A549 (cell line): Measurements from ENCODE around the gene CELSR1. TPM values are rescaled to one million over a fixed set of nuclear protein-coding genes. Genes with fewer than 3 reads are reported as not detected.

ENCODE experiments used
- ATAC-seq, 2 experiments: fragments of 200-7000 bp in 1 of 2; fragments of >200 bp in 1 of 2; cut with Nextera tagmentation in 1 of 2; cut with Tn5 transposase in 1 of 2; 3 replicates each; pipeline versions ENCODE4 v1.8.0 to v1.9.1; 2018 to 2020; ENCODE audit warnings: mild to moderate bottlenecking in 1 of 2, moderate library complexity in 1 of 2
- CTCF ChIA-PET: fragments of 300-600 bp; sonication (Branson Sonifier 250); formaldehyde crosslinking; extraction: SDS; loops from one replicate; lab custom pipeline; 2021; ENCODE audit warnings: antibody characterized with exemption, inconsistent platforms; lab: Yijun Ruan, JAX
- POLR2A ChIA-PET: fragments of 350-600 bp; formaldehyde crosslinking; extraction: SDS; loops from one replicate; lab custom pipeline; 2021; ENCODE audit warnings: antibody characterized with exemption, inconsistent platforms; lab: Yijun Ruan, JAX
- DNase-seq, 2 experiments: peaks; one replicate each; pipeline versions ENCODE4 v3.0.0 to v3.0.0-alpha.2; 2011 to 2016; ENCODE audit warnings: low read depth in 1 of 2, low spot score in 1 of 2
- FAIRE-seq: peaks from 2 replicates; lab custom pipeline; 2011; peaks lifted over from hg19 to GRCh38; lab: Jason Lieb, UNC
- H3K27ac ChIP-seq, 2 experiments: fragments of >200 bp; sonication (Bioruptor Twin); formaldehyde crosslinking; 3 replicates each; pipeline ENCODE4 v1.5.1; 2016 to 2017
- H3K4me1 ChIP-seq: fragments of >200 bp; sonication (Bioruptor Twin); formaldehyde crosslinking; 3 replicates; pipeline ENCODE4 v1.6.1; 2016
- H3K4me2 ChIP-seq: fragments of >200 bp; sonication (Bioruptor Twin); formaldehyde crosslinking; 3 replicates; pipeline ENCODE4 v1.6.1; 2016
- H3K4me3 ChIP-seq: fragments of >200 bp; sonication (Bioruptor Twin); formaldehyde crosslinking; 3 replicates; pipeline ENCODE4 v1.5.1; 2016
- H3K9me3 ChIP-seq: fragments of >200 bp; sonication (Bioruptor Twin); formaldehyde crosslinking; 3 replicates; pipeline ENCODE4 v1.6.1; 2016
- CBX2 ChIP-seq: fragments of 200-600 bp; sonication (generic); IDR thresholded peaks from 2 replicates; pipeline ENCODE4 v1.6.1; 2016; ENCODE audit warnings: low read depth, mild to moderate bottlenecking, borderline replicate concordance
- CBX8 ChIP-seq: fragments of 200-600 bp; sonication (generic); IDR thresholded peaks from 2 replicates; pipeline ENCODE4 v1.6.1; 2016
- E2F6 ChIP-seq: IDR thresholded peaks from 2 replicates; pipeline ENCODE4 v1.6.1; 2012; ENCODE audit warnings: low read depth, borderline replicate concordance
- ELK1 ChIP-seq: fragments of 150-350 bp; IDR thresholded peaks from 2 replicates; pipeline ENCODE4 v1.6.1; 2014; ENCODE audit warnings: low read depth, mild to moderate bottlenecking, low read length
- FOSB ChIP-seq: fragments of 250-450 bp; sonication (Bioruptor Pico); IDR thresholded peaks from 2 replicates; pipeline ENCODE4 v1.5.0; 2020; ENCODE audit warnings: mild to moderate bottlenecking, moderate library complexity
- GATA3 ChIP-seq: IDR thresholded peaks from 2 replicates; pipeline ENCODE4 v1.6.1; 2012; ENCODE audit warnings: borderline replicate concordance
- HEYL ChIP-seq: fragments of 250-450 bp; sonication (Bioruptor Pico); IDR thresholded peaks from 2 replicates; pipeline ENCODE4 v1.8.0; 2021; ENCODE audit warnings: mild to moderate bottlenecking, moderate library complexity
- HOXB5 ChIP-seq: fragments of 250-450 bp; sonication (Bioruptor Pico); IDR thresholded peaks from 2 replicates; pipeline ENCODE4 v1.5.0; 2020; ENCODE audit warnings: mild to moderate bottlenecking, moderate library complexity
- JUN ChIP-seq, 2 experiments: fragments of >200 bp; sonication (Bioruptor Twin); formaldehyde crosslinking; IDR thresholded peaks; 2 replicates in 1 of 2; 3 replicates in 1 of 2; pipeline ENCODE4 v1.6.1; 2016 to 2017
- KDM5A ChIP-seq: fragments of 200-600 bp; sonication (generic); IDR thresholded peaks from 2 replicates; pipeline ENCODE4 v1.6.1; 2016; ENCODE audit warnings: antibody characterized with exemption, mild to moderate bottlenecking
- NR3C1 ChIP-seq: fragments of >200 bp; sonication (Bioruptor Twin); formaldehyde crosslinking; IDR thresholded peaks from 3 replicates; pipeline ENCODE4 v1.6.1; 2017
- REST ChIP-seq: fragments of 200-600 bp; sonication (generic); IDR thresholded peaks from 2 replicates; pipeline ENCODE4 v1.6.1; 2016; ENCODE audit warnings: antibody characterized with exemption, mild to moderate bottlenecking, moderate library complexity
- RFX5 ChIP-seq: fragments of 450-650 bp; IDR thresholded peaks from 2 replicates; pipeline ENCODE4 v1.7.1; 2014; ENCODE audit warnings: antibody characterized with exemption, mild to moderate bottlenecking, moderate library complexity
- SMC3 ChIP-seq: fragments of >200 bp; sonication (Bioruptor Twin); formaldehyde crosslinking; IDR thresholded peaks from 3 replicates; pipeline ENCODE4 v1.6.1; 2018; ENCODE audit warnings: inconsistent platforms
- ZSCAN20 ChIP-seq: fragments of 250-450 bp; sonication (Bioruptor Pico); IDR thresholded peaks from 2 replicates; pipeline ENCODE4 v1.8.0; 2022; ENCODE audit warnings: mild to moderate bottlenecking, moderate library complexity
- WGBS: methylation state at CpG from one replicate; pipeline ENCODE4 v1.1.6; 2017; ENCODE audit errors: missing lambda C conversion rate; 5-methylcytosine and 5-hydroxymethylcytosine counted together
- polyA plus RNA-seq, 4 experiments: library from polyadenylated mRNA; depleted of rRNA in 3 of 4; stranded (reverse); fragments of >200 nt; fragmentation: RNase III in 1 of 4; extraction: RNeasy Plus Mini Kit Qiagen cat#74134 plus additional on column Dnase treatment in 1 of 4; gene quantifications; 2 replicates in 3 of 4; 3 replicates in 1 of 4; pipeline ENCODE4 v1.2.3, GENCODE V29; 2011 to 2017
- TF ChIP-seq, protein P1 (sequence below): IDR thresholded peaks from 2 replicates; pipeline ENCODE4 v1.6.1; 2012
- TF ChIP-seq, protein P2 (sequence below): fragments of >200 bp; sonication (Bioruptor Twin); formaldehyde crosslinking; IDR thresholded peaks from 3 replicates; pipeline ENCODE4 v1.5.1; 2016
- TF ChIP-seq, protein P3 (sequence below): IDR thresholded peaks from 2 replicates; pipeline ENCODE4 v1.6.1; 2012

CELSR1 gene
- polyA plus RNA-seq, 2 of the 4 experiments (the other 2 are of a cell fraction), result 15.3 to 31.8 TPM

GRCh38 chr22:46538814-46539160 lies 1.4 kb upstream of the CELSR1 start:
- CTCF ChIA-PET, result interaction anchor here (1.4 to 12.0 kb wide), 5 partner anchors 37 to 184 kb away, joined by 3 to 184 read pairs (median 5); no protein-coding TSS in a partner anchor
- H3K27ac ChIP-seq, result peak overlapping the region; percentile 89 to 100

More at GRCh38 chr22:46538814-46539160, 1.4 kb upstream of the CELSR1 start:
- no peak for TF ChIP-seq ELK1
- TF ChIP-seq RFX5, result no peak
- TF ChIP-seq GATA3, result no peak
- TF ChIP-seq NR3C1, result no peak
- TF ChIP-seq SMC3, result no peak
- no peak for TF ChIP-seq ZSCAN20 (CRISPR knock-in tag)
- TF ChIP-seq REST, result no peak
- TF ChIP-seq, protein P1, sequence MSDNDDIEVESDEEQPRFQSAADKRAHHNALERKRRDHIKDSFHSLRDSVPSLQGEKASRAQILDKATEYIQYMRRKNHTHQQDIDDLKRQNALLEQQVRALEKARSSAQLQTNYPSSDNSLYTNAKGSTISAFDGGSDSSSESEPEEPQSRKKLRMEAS, result no peak; the same call in 1 of the 2 replicates
- TF ChIP-seq CBX2, result no peak
- TF ChIP-seq, protein P2, sequence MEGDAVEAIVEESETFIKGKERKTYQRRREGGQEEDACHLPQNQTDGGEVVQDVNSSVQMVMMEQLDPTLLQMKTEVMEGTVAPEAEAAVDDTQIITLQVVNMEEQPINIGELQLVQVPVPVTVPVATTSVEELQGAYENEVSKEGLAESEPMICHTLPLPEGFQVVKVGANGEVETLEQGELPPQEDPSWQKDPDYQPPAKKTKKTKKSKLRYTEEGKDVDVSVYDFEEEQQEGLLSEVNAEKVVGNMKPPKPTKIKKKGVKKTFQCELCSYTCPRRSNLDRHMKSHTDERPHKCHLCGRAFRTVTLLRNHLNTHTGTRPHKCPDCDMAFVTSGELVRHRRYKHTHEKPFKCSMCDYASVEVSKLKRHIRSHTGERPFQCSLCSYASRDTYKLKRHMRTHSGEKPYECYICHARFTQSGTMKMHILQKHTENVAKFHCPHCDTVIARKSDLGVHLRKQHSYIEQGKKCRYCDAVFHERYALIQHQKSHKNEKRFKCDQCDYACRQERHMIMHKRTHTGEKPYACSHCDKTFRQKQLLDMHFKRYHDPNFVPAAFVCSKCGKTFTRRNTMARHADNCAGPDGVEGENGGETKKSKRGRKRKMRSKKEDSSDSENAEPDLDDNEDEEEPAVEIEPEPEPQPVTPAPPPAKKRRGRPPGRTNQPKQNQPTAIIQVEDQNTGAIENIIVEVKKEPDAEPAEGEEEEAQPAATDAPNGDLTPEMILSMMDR, result no peak
- no peak for TF ChIP-seq HOXB5
- no peak for TF ChIP-seq CBX8
- TF ChIP-seq E2F6, result no peak
- TF ChIP-seq HEYL (CRISPR knock-in tag), result no peak
- TF ChIP-seq JUN (IDR thresholded peaks at IDR 0.05), result no peak
- TF ChIP-seq, protein P3, sequence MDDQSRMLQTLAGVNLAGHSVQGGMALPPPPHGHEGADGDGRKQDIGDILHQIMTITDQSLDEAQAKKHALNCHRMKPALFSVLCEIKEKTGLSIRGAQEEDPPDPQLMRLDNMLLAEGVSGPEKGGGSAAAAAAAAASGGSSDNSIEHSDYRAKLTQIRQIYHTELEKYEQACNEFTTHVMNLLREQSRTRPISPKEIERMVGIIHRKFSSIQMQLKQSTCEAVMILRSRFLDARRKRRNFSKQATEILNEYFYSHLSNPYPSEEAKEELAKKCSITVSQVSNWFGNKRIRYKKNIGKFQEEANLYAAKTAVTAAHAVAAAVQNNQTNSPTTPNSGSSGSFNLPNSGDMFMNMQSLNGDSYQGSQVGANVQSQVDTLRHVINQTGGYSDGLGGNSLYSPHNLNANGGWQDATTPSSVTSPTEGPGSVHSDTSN, result no peak
- no peak for TF ChIP-seq FOSB (CRISPR knock-in tag)
- no peak for TF ChIP-seq KDM5A
- POLR2A ChIA-PET, result no interaction called here
- Histone ChIP-seq H3K4me1 (peaks cover 32% of the 10 kb centered on the region), H3K4me2 (peak overlapping the region; percentile 74), H3K9me3 (no peaks in the 10 kb centered on the region), H3K4me3 (peak overlapping the region; percentile 78)
- DNase-seq, result peak in 1 of 2 experiments; percentile 26
- WGBS, result 3% methylated on average over 9 of the region's 13 CpGs
- ATAC-seq, result peak in 1 of 2 experiments; percentile 11; a peak in 3 of 6 replicates
- no peak for FAIRE-seq
